ENCODE measurements around the gene SHISA5. TPM values are rescaled to one million over a fixed set of nuclear protein-coding genes. Genes with fewer than 3 reads are reported as not detected.
A peak's percentile ranks its signal among the peaks of the same experiment; 100 is the strongest.

The SHISA5 gene
- total RNA-seq, 1 experiment from 2014 or later = 159 TPM

GRCh38 chr3:48470286-48470685 is 33.7 kb downstream of the SHISA5 start:
- H3K4me3 ChIP-seq (ENCODE audit: low read length) = no peak overlapping the region
- no peak overlapping the region for H3K4me2 ChIP-seq (ENCODE audit: low read length)
- intact Hi-C loops (cut with micrococcal nuclease) = no loop called here
- peaks cover 44% of the 10 kb centered on the region for H3K4me1 ChIP-seq (ENCODE audit: insufficient read depth, low read length)
- CTCF ChIA-PET = no interaction called here
- H3K9ac ChIP-seq (ENCODE audit: low read length) = no peak overlapping the region
- no peaks in the 10 kb centered on the region for H3K9me3 ChIP-seq (ENCODE audit: low read length)
- H3K27me3 ChIP-seq (ENCODE audit: low read length) = no peaks in the 10 kb centered on the region
- H3K27ac ChIP-seq (ENCODE audit: low read length) = no peak overlapping the region
- BruUV-seq (replicated peaks) = no TSS peak
- POLR2A ChIA-PET (ENCODE audit: unreplicated experiment) = no interaction called here
- no peak for DNase-seq
- H4K20me1 ChIP-seq (ENCODE audit: low read length) = no peaks in the 10 kb centered on the region
- ATAC-seq = no peak
- TF ChIP-seq CTCF (conservative IDR thresholded peaks at IDR 0.05; ENCODE audit: low read depth, low read length) = no peak
- no peak for TF ChIP-seq EZH2 (IDR thresholded peaks at IDR 0.05; ENCODE audit: low read length, unreplicated experiment)
- TF ChIP-seq EZH2phosphoT487 (IDR thresholded peaks at IDR 0.05; ENCODE audit: borderline replicate concordance, low read length) = no peak
- peaks cover 68% of the 10 kb centered on the region for H3K79me2 ChIP-seq (ENCODE audit: low read length)
- H3K9me2 ChIP-seq (replicated peaks; ENCODE audit: low read length) = no peaks in the 10 kb centered on the region
- peaks cover 13% of the 10 kb centered on the region; the same call in 1 of the 2 replicates for H3K36me3 ChIP-seq (ENCODE audit: low read depth, low read length)
- H2AFZ ChIP-seq (ENCODE audit: low read length) = no peak overlapping the region
- peaks cover 6% of the 10 kb centered on the region for H3F3A ChIP-seq (ENCODE audit: low read length, unreplicated experiment)

GRCh38 chr3:48469046-48469915 is 34.7 kb downstream of the SHISA5 start:
- ATAC-seq (no peak), DNase-seq (no peak)
- intact Hi-C loops (cut with micrococcal nuclease) = no loop called here
- H3K79me2 ChIP-seq (ENCODE audit: low read length) = peaks cover 68% of the 10 kb centered on the region
- H3K4me3 ChIP-seq (ENCODE audit: low read length) = no peak overlapping the region
- peaks cover 6% of the 10 kb centered on the region for H3F3A ChIP-seq (ENCODE audit: low read length, unreplicated experiment)
- BruUV-seq (replicated peaks) = no TSS peak
- peaks cover 51% of the 10 kb centered on the region for H3K4me1 ChIP-seq (ENCODE audit: insufficient read depth, low read length)
- H2AFZ ChIP-seq (ENCODE audit: low read length) = no peak overlapping the region
- H3K9ac ChIP-seq (ENCODE audit: low read length) = no peak overlapping the region
- no peaks in the 10 kb centered on the region for H4K20me1 ChIP-seq (ENCODE audit: low read length)
- no peaks in the 10 kb centered on the region for H3K27me3 ChIP-seq (ENCODE audit: low read length)
- H3K4me2 ChIP-seq (ENCODE audit: low read length) = no peak overlapping the region
- H3K36me3 ChIP-seq (ENCODE audit: low read depth, low read length) = peaks cover 13% of the 10 kb centered on the region; the same call in 1 of the 2 replicates
- H3K9me3 ChIP-seq (ENCODE audit: low read length) = no peaks in the 10 kb centered on the region
- CTCF ChIA-PET = no interaction called here
- no peaks in the 10 kb centered on the region for H3K9me2 ChIP-seq (replicated peaks; ENCODE audit: low read length)
- POLR2A ChIA-PET (ENCODE audit: unreplicated experiment) = no interaction called here
- H3K27ac ChIP-seq (ENCODE audit: low read length) = no peak overlapping the region
- no peak for TF ChIP-seq EZH2phosphoT487 (IDR thresholded peaks at IDR 0.05; ENCODE audit: borderline replicate concordance, low read length)
- no peak for TF ChIP-seq EZH2 (IDR thresholded peaks at IDR 0.05; ENCODE audit: low read length, unreplicated experiment)
- TF ChIP-seq CTCF (conservative IDR thresholded peaks at IDR 0.05; ENCODE audit: low read depth, low read length) = no peak

GRCh38 chr3:48468329-48468731 is 35.6 kb downstream of the SHISA5 start:
- H3K9ac ChIP-seq (ENCODE audit: low read length) = no peak overlapping the region
- peaks cover under 1% of the 10 kb centered on the region for H3F3A ChIP-seq (ENCODE audit: low read length, unreplicated experiment)
- ATAC-seq = no peak
- H3K4me2 ChIP-seq (ENCODE audit: low read length) = no peak overlapping the region
- H2AFZ ChIP-seq (ENCODE audit: low read length) = no peak overlapping the region
- no peak overlapping the region for H3K27ac ChIP-seq (ENCODE audit: low read length)
- ChIA-PET POLR2A (ENCODE audit: unreplicated experiment) (no interaction called here), CTCF (no interaction called here)
- TF ChIP-seq EZH2 (IDR thresholded peaks at IDR 0.05; ENCODE audit: low read length, unreplicated experiment) (no peak), EZH2phosphoT487 (IDR thresholded peaks at IDR 0.05; ENCODE audit: borderline replicate concordance, low read length) (no peak), CTCF (conservative IDR thresholded peaks at IDR 0.05; ENCODE audit: low read depth, low read length) (no peak)
- peaks cover 47% of the 10 kb centered on the region for H3K4me1 ChIP-seq (ENCODE audit: insufficient read depth, low read length)
- no peaks in the 10 kb centered on the region for H3K9me2 ChIP-seq (replicated peaks; ENCODE audit: low read length)
- peaks cover 13% of the 10 kb centered on the region; the same call in 1 of the 2 replicates for H3K36me3 ChIP-seq (ENCODE audit: low read depth, low read length)
- no peak overlapping the region for H3K4me3 ChIP-seq (ENCODE audit: low read length)
- H4K20me1 ChIP-seq (ENCODE audit: low read length) = no peaks in the 10 kb centered on the region
- intact Hi-C loops (cut with micrococcal nuclease) = no loop called here
- H3K27me3 ChIP-seq (ENCODE audit: low read length) = no peaks in the 10 kb centered on the region
- DNase-seq = no peak
- BruUV-seq (replicated peaks) = TSS peak; percentile 1
- H3K79me2 ChIP-seq (ENCODE audit: low read length) = peaks cover 68% of the 10 kb centered on the region
- H3K9me3 ChIP-seq (ENCODE audit: low read length) = no peaks in the 10 kb centered on the region

Data from PC-3 (cell line).